Neural cell (in vitro differentiated cells): ENCODE results near the gene DDX49. TPM values are rescaled to one million over a fixed set of nuclear protein-coding genes. Genes with fewer than 3 reads are reported as not detected.

Experiments
- H2AFZ ChIP-seq: fragments of 200-600, 300-800 bp; sonication (generic), shearing (Covaris generic); 2 replicates; pipeline ENCODE4 v1.6.0; 2014; ENCODE audit warnings: low read depth, mild to moderate bottlenecking, antibody characterized with exemption, low read length, moderate library complexity
- H3F3A ChIP-seq: fragments of 200-600 bp; shearing (Covaris generic); 2 replicates; pipeline ENCODE4 v1.6.1; 2016; ENCODE audit warnings: mild to moderate bottlenecking, moderate library complexity, mixed read lengths, antibody characterized with exemption, low read length; ENCODE audit not compliant: insufficient read depth, poor library complexity, severe bottlenecking
- H3K27ac ChIP-seq: fragments of 200-600, 300-800 bp; sonication (generic), shearing (Covaris generic); 2 replicates; pipeline ENCODE4 v1.5.1; 2014; ENCODE audit warnings: mild to moderate bottlenecking, low read length, moderate library complexity
- H3K27me3 ChIP-seq: fragments of 300-800, 200-600 bp; sonication (generic), shearing (Covaris generic); 2 replicates; pipeline ENCODE4 v1.6.0; 2014; ENCODE audit warnings: mild to moderate bottlenecking, low read depth, low read length, moderate library complexity; ENCODE audit not compliant: insufficient read depth
- H3K36me3 ChIP-seq: fragments of 300-800, 200-600 bp; sonication (generic), shearing (Covaris generic); 2 replicates; pipeline ENCODE4 v1.5.1; 2014; ENCODE audit warnings: mild to moderate bottlenecking, antibody characterized with exemption, low read length, moderate library complexity; ENCODE audit not compliant: insufficient read depth
- H3K4me2 ChIP-seq: fragments of 300-800, 200-600 bp; sonication (generic), shearing (Covaris generic); 2 replicates; pipeline ENCODE4 v1.6.0; 2014; ENCODE audit warnings: mild to moderate bottlenecking, low read length
- H3K4me3 ChIP-seq: fragments of 300-800, 200-600 bp; sonication (generic), shearing (Covaris generic); 2 replicates; pipeline ENCODE4 v1.5.1; 2014; ENCODE audit warnings: mild to moderate bottlenecking, low read length, moderate library complexity
- H3K79me2 ChIP-seq: fragments of 200-600 bp; shearing (Covaris generic); replicated peaks from 2 replicates; pipeline ENCODE4 v1.6.0; 2014; ENCODE audit warnings: mild to moderate bottlenecking, low read length, moderate library complexity; ENCODE audit not compliant: insufficient read depth
- H3K9ac ChIP-seq: fragments of 300-800, 200-600 bp; sonication (generic), shearing (Covaris generic); 2 replicates; pipeline ENCODE4 v1.6.1; 2016; ENCODE audit warnings: mild to moderate bottlenecking, low read length, mixed read lengths
- H3K9me2 ChIP-seq: fragments of 200-600 bp; shearing (Covaris generic); 2 replicates; pipeline ENCODE4 v1.6.1; 2016; ENCODE audit warnings: mild to moderate bottlenecking, low read length, mixed read lengths; ENCODE audit not compliant: insufficient read depth
- H3K9me3 ChIP-seq: fragments of 200-600, 300-800 bp; sonication (generic), shearing (Covaris generic); 2 replicates; pipeline ENCODE4 v1.6.1; 2016; ENCODE audit warnings: mild to moderate bottlenecking, mixed run types, low read length, moderate library complexity, mixed read lengths
- H4K20me1 ChIP-seq: fragments of 200-600 bp; shearing (Covaris generic); 2 replicates; pipeline ENCODE4 v1.6.1; 2016; ENCODE audit warnings: mild to moderate bottlenecking, mixed run types; ENCODE audit not compliant: insufficient read depth
- CTCF ChIP-seq: fragments of 450-650 bp; IDR thresholded peaks from 2 replicates; pipeline ENCODE4 v1.5.1; 2014; ENCODE audit warnings: antibody characterized with exemption, mild to moderate bottlenecking, moderate library complexity; ENCODE audit not compliant: poor library complexity, severe bottlenecking
- EP300 ChIP-seq: fragments of 450-650 bp; conservative IDR thresholded peaks from 2 replicates; pipeline ENCODE4 v1.6.1; 2014; ENCODE audit warnings: antibody characterized with exemption, mild to moderate bottlenecking, moderate library complexity; ENCODE audit not compliant: poor library complexity, severe bottlenecking
- EZH2 ChIP-seq: fragments of 200-600, 300-800 bp; shearing (Covaris generic), sonication (generic); IDR thresholded peaks from 2 replicates; pipeline ENCODE4 v1.6.1; 2014; ENCODE audit warnings: antibody characterized with exemption, low read length, borderline replicate concordance, mild to moderate bottlenecking; ENCODE audit not compliant: insufficient read depth, poor library complexity, severe bottlenecking
- MXI1 ChIP-seq: fragments of 450-650 bp; conservative IDR thresholded peaks from 2 replicates; pipeline ENCODE4 v1.6.1; 2014; ENCODE audit warnings: antibody characterized with exemption, mild to moderate bottlenecking; ENCODE audit not compliant: poor library complexity, severe bottlenecking
- POLR2AphosphoS5 ChIP-seq: IDR thresholded peaks from 2 replicates; pipeline ENCODE4 v1.6.1; 2012
- RAD21 ChIP-seq: fragments of 450-650 bp; conservative IDR thresholded peaks from 2 replicates; pipeline ENCODE4 v1.6.1; 2014; ENCODE audit warnings: antibody characterized with exemption, mild to moderate bottlenecking, moderate library complexity
- REST ChIP-seq: IDR thresholded peaks from 2 replicates; pipeline ENCODE4 v1.6.1; 2012; ENCODE audit warnings: borderline replicate concordance
- SMC3 ChIP-seq: fragments of 450-650 bp; conservative IDR thresholded peaks from 2 replicates; pipeline ENCODE4 v1.6.1; 2014; ENCODE audit warnings: antibody characterized with exemption, mild to moderate bottlenecking, moderate library complexity; ENCODE audit not compliant: poor library complexity
- TAF1 ChIP-seq: IDR thresholded peaks from 2 replicates; pipeline ENCODE4 v1.6.1; 2012; ENCODE audit warnings: low read depth
- polyA plus RNA-seq: library from polyadenylated mRNA; depleted of rRNA; stranded (reverse); fragments of >200 nt; gene quantifications from 2 replicates; pipeline ENCODE4 v1.2.3, GENCODE V29; 2014

The DDX49 gene
- polyA plus RNA-seq, 1 donor from 2014 or later = 90.7 TPM

GRCh38 chr19:18960370-18960769 is 40.9 kb downstream of the DDX49 start:
- Histone ChIP-seq H4K20me1 (no peaks in the 10 kb centered on the region), H3K27me3 (no peaks in the 10 kb centered on the region), H3K4me2 (no peak overlapping the region), H3K36me3 (no peaks in the 10 kb centered on the region), H3K27ac (no peak overlapping the region), H2AFZ (no peak overlapping the region), H3K9me3 (no peaks in the 10 kb centered on the region), H3K9ac (no peak overlapping the region), H3K79me2 (no peaks in the 10 kb centered on the region), H3K4me3 (no peak overlapping the region), H3K9me2 (no peaks in the 10 kb centered on the region), H3F3A (no peaks in the 10 kb centered on the region)
- TF ChIP-seq SMC3 = no peak
- TF ChIP-seq CTCF = no peak
- TF ChIP-seq REST = no peak
- TF ChIP-seq TAF1 = no peak
- no peak for TF ChIP-seq RAD21
- no peak for TF ChIP-seq POLR2AphosphoS5
- TF ChIP-seq MXI1 = no peak
- TF ChIP-seq EZH2 = no peak
- no peak for TF ChIP-seq EP300

- no peak overlapping the region for H2AFZ ChIP-seq
- no peaks in the 10 kb centered on the region for H3K36me3 ChIP-seq
- TF ChIP-seq POLR2AphosphoS5 (no peak), EZH2 (no peak), REST (no peak), MXI1 (no peak), RAD21 (no peak), SMC3 (no peak), EP300 (no peak), CTCF (no peak), TAF1 (no peak)
- H4K20me1 ChIP-seq = no peaks in the 10 kb centered on the region
- H3K4me2 ChIP-seq = no peak overlapping the region
- no peaks in the 10 kb centered on the region for H3F3A ChIP-seq
- H3K27me3 ChIP-seq = no peaks in the 10 kb centered on the region
- H3K9me2 ChIP-seq = no peaks in the 10 kb centered on the region
- no peak overlapping the region for H3K27ac ChIP-seq
- no peaks in the 10 kb centered on the region for H3K79me2 ChIP-seq
- no peak overlapping the region for H3K9ac ChIP-seq
- H3K4me3 ChIP-seq = no peak overlapping the region
- no peaks in the 10 kb centered on the region for H3K9me3 ChIP-seq
Measured at GRCh38 chr19:18961767-18962620, 42.5 kb downstream of the DDX49 start.
